ENCODE data around the gene KASH5.

GRCh38 chr19:49417088-49417487, 29.0 kb downstream of the KASH5 start:
- no peak for TF ChIP-seq YY1 (IDR thresholded peaks at IDR 0.05; ENCODE audit: insufficient read depth, insufficient read length)
- no peak for TF ChIP-seq SUZ12 (IDR thresholded peaks at IDR 0.05; ENCODE audit: extremely low read depth, insufficient read depth, insufficient read length)
- TF ChIP-seq ZNF274 (IDR thresholded peaks at IDR 0.05; ENCODE audit: low read depth, low read length): no peak

Data from NT2/D1 (cell line).